Activated T-helper 1 cell treated with anti-CD3 and anti-CD28 coated beads, Interleukin-2, amount 50 U/mL, for 16 hours (primary cell): ENCODE results near the gene NDST4.

Source experiments
- DNase-seq, 2 donors: peaks; one replicate each; pipeline ENCODE4 v3.0.0-alpha.2; 2020; ENCODE audit warnings: low read depth in 1 of 2, low spot score in 1 of 2

Gene NDST4

DNA sequence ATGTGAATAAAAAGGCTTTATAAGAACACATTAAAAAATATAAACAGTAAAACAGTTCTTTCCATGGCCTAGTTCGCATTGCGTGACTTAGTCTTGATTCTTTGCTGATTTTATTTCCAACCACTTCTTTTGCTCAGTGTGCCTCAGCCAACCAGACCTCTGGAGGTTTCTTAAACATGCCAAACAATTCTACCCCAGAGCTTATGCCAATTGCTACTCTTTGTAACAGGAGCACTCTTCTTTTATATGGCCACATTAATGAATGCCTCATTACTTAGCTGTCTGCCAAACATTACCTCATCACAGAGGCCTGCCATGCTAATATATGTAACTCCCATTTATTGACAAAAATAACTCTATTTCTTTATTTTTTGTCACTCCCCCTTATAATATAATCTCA is 202.3 kb downstream of the NDST4 start:
- no peak for DNase-seq

GRCh38 chr4:114907568-114907967 is 205.9 kb downstream of the NDST4 start:
- DNase-seq = no peak

GRCh38 chr4:114905017-114905416 is 208.4 kb downstream of the NDST4 start:
- DNase-seq = no peak

DNA sequence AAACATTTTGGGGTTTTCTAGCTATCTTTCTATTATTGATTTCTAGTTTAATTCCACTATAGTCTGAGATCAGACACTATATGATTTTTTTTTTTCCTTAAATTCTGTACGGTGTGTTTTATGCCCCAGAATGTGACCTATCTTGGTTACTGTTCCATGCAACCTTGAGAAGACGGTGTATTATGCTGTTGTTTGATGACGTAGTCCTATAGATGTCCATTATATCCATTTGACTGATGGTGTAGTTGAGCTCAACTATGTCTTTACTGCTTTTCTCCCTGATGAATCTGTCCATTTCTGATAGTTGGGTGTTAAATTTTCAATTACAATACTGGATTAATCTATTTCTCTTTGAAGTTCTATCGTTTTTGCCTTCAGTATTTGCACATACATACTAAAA is 212.5 kb downstream of the NDST4 start:
- DNase-seq = no peak

DNA sequence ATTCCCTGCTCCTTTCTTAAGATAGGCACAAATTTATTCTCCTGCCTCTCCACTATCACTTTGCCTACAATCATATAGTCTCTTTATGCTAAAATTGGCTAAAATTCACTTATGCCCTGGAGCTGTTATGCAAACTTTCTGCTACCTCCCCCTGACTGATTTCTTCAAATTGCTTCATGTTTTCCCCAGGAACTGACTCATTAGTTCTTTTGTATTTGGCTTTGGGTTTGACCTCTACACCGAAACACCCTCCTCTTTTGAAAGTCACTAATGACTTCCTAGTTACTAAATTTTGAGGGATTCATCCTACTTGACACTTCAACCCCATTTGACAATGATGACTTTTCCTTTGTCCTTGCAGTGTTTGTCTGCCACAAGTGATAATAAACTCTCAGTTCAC is 222.6 kb downstream of the NDST4 start:
- no peak for DNase-seq

- no peak for DNase-seq
Measured at GRCh38 chr4:114886761-114887160, 226.7 kb downstream of the NDST4 start.

GRCh38 chr4:114883641-114884040 is 229.8 kb downstream of the NDST4 start:
- no peak for DNase-seq

- DNase-seq = no peak
Measured at GRCh38 chr4:114879916-114880669, 233.3 kb downstream of the NDST4 start.

DNA sequence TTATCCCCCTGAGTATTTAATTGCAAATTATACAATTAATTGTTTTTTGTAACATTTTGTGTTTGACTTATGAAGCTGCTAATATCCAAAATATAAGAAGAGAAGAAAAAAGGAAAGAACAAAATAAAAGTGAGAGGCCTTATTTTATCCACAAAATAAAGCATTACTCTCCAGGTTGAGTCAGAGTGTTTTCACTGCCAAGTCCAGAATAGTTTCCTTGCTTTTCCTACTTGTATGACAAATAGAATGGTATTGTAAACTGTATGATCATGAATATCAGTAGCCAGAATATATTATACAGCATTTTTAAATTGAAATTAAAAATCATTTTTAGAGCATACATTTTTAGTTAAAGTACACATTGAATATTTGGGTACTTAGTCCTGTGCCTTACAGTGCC is 237.8 kb downstream of the NDST4 start:
- no peak for DNase-seq

GRCh38 chr4:114874321-114874720 is 239.1 kb downstream of the NDST4 start:
- no peak for DNase-seq

- no peak for DNase-seq
Measured at GRCh38 chr4:114870987-114871386, 242.4 kb downstream of the NDST4 start.

- DNase-seq = no peak
Measured at GRCh38 chr4:114866901-114867670, 246.3 kb downstream of the NDST4 start.

DNA sequence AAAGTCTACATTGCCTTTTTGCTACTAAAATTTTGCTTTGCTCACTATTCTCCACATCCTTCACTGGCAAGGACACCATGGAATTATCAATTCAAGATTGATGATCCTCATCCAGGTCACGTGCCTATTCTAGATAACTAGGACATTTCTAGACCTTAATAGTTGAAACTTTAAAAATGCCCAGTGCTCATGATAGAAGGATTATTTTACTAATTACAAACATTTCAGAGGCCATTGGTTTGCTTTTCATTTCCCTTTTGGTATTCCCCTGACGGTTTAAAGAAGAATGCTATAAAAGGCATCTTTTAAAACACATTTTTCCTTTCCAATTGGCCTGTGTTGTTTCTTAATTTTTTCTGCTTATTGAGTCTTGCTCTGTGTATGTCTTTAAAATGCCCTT is 249.4 kb downstream of the NDST4 start:
- no peak for DNase-seq

DNA sequence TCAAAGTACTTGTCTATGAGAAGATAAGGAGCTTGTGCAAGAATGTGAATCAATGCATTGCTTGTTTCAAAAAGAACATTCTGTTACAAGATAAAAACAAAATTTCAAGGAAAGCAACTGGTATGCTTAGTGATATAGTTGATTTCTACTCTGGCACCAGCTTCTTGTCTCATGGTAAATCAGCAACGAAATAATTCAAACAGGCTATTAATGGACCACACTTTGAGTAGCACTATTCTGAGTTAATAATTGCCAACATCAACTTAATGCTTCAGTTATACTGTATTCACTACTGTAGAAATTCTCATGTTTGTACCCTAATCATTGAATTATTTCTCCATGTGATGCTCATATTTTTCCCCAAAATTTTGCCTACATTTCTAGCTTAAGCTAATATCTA is 252.6 kb downstream of the NDST4 start:
- DNase-seq = no peak

DNA sequence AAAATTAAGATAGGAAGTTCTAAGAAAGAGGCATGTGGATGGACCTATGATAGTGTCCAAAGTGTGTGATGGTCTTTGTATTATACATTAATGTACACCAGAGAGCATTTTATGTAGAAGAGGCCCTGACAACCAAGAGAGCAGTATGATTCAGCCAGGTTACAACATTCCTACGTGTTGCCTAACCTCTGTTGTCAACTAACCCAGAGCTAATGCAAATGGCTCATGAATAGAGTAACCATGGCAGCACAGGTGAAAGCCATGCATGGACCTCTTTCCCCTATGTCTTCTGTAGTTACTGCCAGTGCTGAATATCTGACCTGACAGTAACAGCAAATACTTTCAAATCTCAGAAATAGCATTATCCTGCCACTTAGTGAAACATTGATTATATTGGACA is 255.6 kb downstream of the NDST4 start:
- no peak for DNase-seq

- no peak for DNase-seq
Measured at GRCh38 chr4:114839986-114840385, 273.4 kb downstream of the NDST4 start.

DNA sequence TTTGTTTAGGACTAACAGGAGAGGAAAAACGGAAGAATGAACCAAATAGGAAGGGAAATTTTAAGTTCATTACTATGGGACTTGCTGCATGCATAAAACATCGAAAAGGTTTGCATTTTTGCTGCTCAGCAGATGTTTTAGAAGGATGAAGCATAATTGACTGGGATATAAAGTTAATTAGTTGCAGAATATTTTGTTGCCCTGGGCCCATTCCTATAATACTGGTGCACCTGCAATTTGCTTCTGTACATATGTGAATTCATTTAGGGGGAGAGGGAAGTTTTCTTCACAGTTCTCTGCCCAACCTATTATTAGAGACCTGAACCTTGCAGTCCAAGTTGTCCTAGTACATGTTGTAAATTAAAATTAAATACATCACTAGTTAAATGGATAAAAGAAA is 282.8 kb downstream of the NDST4 start:
- no peak for DNase-seq

DNA sequence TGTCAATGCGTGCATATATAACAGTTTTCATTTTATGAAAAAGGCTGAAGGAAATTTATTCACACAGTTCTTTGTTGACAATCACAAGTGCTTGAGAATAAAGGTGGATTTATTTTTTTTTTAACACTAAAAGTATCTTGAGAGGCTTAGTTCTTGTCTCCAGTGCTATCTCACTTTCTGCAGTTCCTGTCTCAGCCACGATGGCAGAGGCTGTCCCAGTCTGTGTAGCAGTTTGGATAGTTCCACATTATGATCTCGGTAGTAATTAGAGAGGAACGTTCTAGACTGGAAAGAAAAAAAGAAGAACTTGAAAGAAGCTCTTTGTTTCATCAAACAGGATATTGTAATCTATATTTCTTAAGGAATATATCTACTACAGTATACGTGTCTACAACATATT is 285.8 kb downstream of the NDST4 start:
- DNase-seq = no peak

- no peak for DNase-seq
Measured at GRCh38 chr4:114815760-114816159, 297.7 kb downstream of the NDST4 start.

DNA sequence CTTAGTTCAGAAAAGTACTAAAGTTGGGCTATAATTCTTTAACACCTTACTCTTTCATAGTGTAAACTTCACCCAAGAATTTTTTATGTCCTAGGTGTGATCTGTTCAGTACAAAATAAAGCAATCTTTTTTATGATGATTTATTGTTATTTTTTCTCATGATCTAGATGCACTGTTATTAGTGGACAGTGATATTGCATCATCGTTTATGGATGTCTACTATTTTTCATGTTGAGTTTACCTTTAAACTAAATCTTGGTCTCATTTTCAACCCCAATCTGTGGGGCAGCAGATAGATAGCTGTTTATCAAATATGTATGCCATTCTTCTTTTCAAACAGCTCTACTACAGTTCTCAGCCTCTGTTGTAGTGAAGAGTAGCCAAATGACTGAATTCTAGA is 299.5 kb downstream of the NDST4 start:
- DNase-seq = no peak

DNA sequence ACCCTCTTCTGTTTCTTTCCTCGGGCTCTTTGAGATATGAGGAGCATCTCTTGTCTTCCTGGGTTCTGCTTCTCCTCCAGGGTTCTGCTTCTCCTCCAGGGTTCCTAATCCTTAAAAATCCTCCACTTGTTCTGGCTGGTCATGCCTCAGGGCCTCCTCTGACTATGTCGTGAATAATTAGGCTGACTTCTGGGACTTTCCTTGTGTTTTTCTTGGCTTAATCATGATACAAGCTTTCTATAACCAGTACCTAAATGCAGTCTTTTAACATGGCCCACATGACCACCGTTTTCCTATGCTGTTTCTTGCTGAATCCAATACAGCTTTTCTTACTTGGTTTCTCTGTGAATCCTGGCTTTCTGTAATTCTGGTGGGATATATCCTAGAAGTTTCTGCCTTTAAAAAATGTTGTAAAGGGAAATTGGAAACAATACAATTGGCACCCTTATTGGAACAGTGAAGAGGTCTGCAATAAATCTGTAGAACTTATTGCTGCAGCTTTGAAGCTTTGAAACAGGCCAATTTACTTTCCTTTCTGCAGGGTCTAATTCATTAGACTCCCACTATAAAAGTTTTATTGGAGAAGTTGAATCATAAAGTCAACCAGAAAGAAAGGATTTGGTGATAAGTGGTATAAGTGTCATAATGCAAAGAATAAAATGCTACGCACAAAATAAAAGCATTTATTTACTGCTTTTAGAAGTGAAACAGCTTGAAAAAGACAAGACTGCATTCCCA is 301.7 kb downstream of the NDST4 start:
- DNase-seq = no peak

DNA sequence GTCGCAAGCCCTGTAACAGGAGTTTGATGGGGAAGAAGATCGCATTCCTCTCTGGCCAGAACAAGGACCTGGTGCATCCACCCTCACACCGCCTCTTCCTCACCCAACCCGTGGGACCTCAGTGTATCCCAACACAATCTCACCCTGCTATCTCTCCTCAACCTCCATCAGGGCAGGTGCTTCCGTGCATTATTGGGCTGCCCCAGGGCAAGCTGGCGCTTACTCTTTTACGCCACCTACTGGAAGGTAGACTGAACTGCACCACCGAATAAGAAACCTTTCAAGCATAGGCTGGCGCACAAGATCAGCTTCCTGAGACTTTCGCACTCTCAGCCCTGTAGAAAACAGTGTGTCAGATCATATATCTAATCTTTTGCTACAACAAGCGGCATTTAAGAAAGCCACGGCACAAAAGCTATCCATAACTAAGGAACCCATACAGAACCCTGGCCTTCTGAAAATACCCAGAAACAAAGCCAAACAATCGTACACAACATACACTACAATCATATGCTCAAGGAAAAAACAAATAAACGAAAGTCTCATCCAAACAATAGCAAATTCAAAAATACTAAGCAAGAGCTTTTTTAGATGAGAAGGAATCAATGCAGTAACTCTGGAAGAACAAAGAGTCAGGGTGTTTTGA is 305.5 kb downstream of the NDST4 start:
- no peak for DNase-seq
